ENCODE measurements around the gene STRN3. TPM values are rescaled to one million over a fixed set of nuclear protein-coding genes. Genes with fewer than 3 reads are reported as not detected.

STRN3 gene
- total and polyA plus RNA-seq, 2 of the 8 experiments (the other 6 are each of a cell fraction or from before 2014, with no cell fraction given): 8.7 to 38.1 TPM

GRCh38 chr14:31042300-31042699, 16.1 kb upstream of the STRN3 start (continued):
- TF ChIP-seq CHD7 (IDR thresholded peaks at IDR 0.05; ENCODE audit: insufficient replicate concordance, low read length): no peak
- TF ChIP-seq TEAD4 (IDR thresholded peaks at IDR 0.05; ENCODE audit: low read depth, low read length): no peak
- TF ChIP-seq ATF2 (IDR thresholded peaks at IDR 0.05; ENCODE audit: low read length): no peak
- no peak for TF ChIP-seq NRF1 (IDR thresholded peaks at IDR 0.05; ENCODE audit: low read depth, low read length)
- TF ChIP-seq SIRT6 (IDR thresholded peaks at IDR 0.05; ENCODE audit: low read length): no peak
- TF ChIP-seq TCF12 (IDR thresholded peaks at IDR 0.05; ENCODE audit: low read depth, low read length): no peak
- no peak for TF ChIP-seq FOSL1 (IDR thresholded peaks at IDR 0.05; ENCODE audit: insufficient read depth, low read depth, low read length)

Data from H1 (cell line).